Brain microvascular endothelial cell (primary cell): ENCODE results near the gene DRAM2.

Experiments
- DNase-seq: peaks from one replicate; pipeline ENCODE4 v3.0.0-alpha.2; 2020
- H3K27ac ChIP-seq: fragments of 250-450 bp; sonication (Bioruptor Pico); 2 replicates; pipeline ENCODE4 v1.5.1; 2020; ENCODE audit warnings: mild to moderate bottlenecking, moderate library complexity
- H3K27me3 ChIP-seq: fragments of 250-450 bp; sonication (Bioruptor Pico); replicated peaks from 2 replicates; pipeline ENCODE4 v1.5.1; 2020; ENCODE audit warnings: mild to moderate bottlenecking
- H3K36me3 ChIP-seq: fragments of 250-450 bp; sonication (Bioruptor Pico); replicated peaks from 2 replicates; pipeline ENCODE4 v1.5.1; 2020; ENCODE audit warnings: mild to moderate bottlenecking
- H3K4me3 ChIP-seq: 2 replicates; pipeline ENCODE4 v1.5.1; 2011; ENCODE audit warnings: low read depth, mild to moderate bottlenecking, control low read depth, low read length, moderate library complexity
- CTCF ChIP-seq: IDR thresholded peaks from 2 replicates; pipeline ENCODE4 v1.5.1; 2011; ENCODE audit warnings: low read depth, mild to moderate bottlenecking, moderate library complexity, low read length, control low read depth, inconsistent platforms; ENCODE audit errors: missing control alignments
- in situ Hi-C: cut with HindIII; loops from 2 replicates; pipeline ENCODE4 v1.10.0; 2017; ENCODE audit warnings: low sequenced_read_pairs, low pct_ligation_motif_present

Gene DRAM2

GRCh38 chr1:111162488-111162880 lies 22.6 kb upstream of the DRAM2 start:
- in situ Hi-C loops, result no loop called here
- Histone ChIP-seq H3K4me3 (no peak overlapping the region), H3K27ac (no peak overlapping the region), H3K36me3 (peaks cover 11% of the 10 kb centered on the region), H3K27me3 (no peaks in the 10 kb centered on the region)
- TF ChIP-seq CTCF, result no peak
- no peak for DNase-seq

GRCh38 chr1:111161843-111162487 lies 22.1 kb upstream of the DRAM2 start:
- TF ChIP-seq CTCF, result no peak
- DNase-seq, result no peak
- H3K36me3 ChIP-seq, result peaks cover 11% of the 10 kb centered on the region
- no peak overlapping the region for H3K27ac ChIP-seq
- in situ Hi-C loops, result no loop called here
- H3K4me3 ChIP-seq, result no peak overlapping the region
- H3K27me3 ChIP-seq, result no peaks in the 10 kb centered on the region

- H3K27me3 ChIP-seq, result no peaks in the 10 kb centered on the region
- no peak for DNase-seq
- in situ Hi-C loops, result no loop called here
- no peak for TF ChIP-seq CTCF
- H3K36me3 ChIP-seq, result peaks cover 16% of the 10 kb centered on the region
- H3K27ac ChIP-seq, result no peak overlapping the region
- H3K4me3 ChIP-seq, result no peak overlapping the region
These were observed 17.5 kb upstream of the DRAM2 start for GRCh38 chr1:111157431-111157830.

GRCh38 chr1:111154021-111154999 lies 14.4 kb upstream of the DRAM2 start:
- TF ChIP-seq CTCF, result no peak
- Histone ChIP-seq H3K36me3 (peaks cover 9% of the 10 kb centered on the region), H3K27ac (no peak overlapping the region), H3K27me3 (no peaks in the 10 kb centered on the region), H3K4me3 (no peak overlapping the region)
- in situ Hi-C loops, result no loop called here
- DNase-seq, result no peak

GRCh38 chr1:111151838-111152237 lies 11.9 kb upstream of the DRAM2 start:
- TF ChIP-seq CTCF, result no peak
- in situ Hi-C loops, result no loop called here
- Histone ChIP-seq H3K27ac (no peak overlapping the region), H3K36me3 (peaks cover 16% of the 10 kb centered on the region), H3K4me3 (no peak overlapping the region), H3K27me3 (no peaks in the 10 kb centered on the region)
- DNase-seq, result no peak
